Osteocyte (in vitro differentiated cells): ENCODE data around the gene WBP1L. TPM values are rescaled to one million over a fixed set of nuclear protein-coding genes. Genes with fewer than 3 reads are reported as not detected.

Experiments
- DNase-seq: peaks from one replicate; pipeline ENCODE4 v3.0.0; 2021; ENCODE audit warnings: mixed read lengths; ENCODE audit not compliant: unreplicated experiment; ENCODE audit errors: extremely low spot score
- H3K27ac Mint-ChIP-seq: one replicate; pipeline ENCODE4 v1.8.0; 2021; ENCODE audit warnings: mild to moderate bottlenecking, mixed read lengths; ENCODE audit not compliant: unreplicated experiment
- H3K27me3 Mint-ChIP-seq: one replicate; pipeline ENCODE4 v1.8.0; 2021; ENCODE audit warnings: mixed read lengths; ENCODE audit not compliant: unreplicated experiment
- H3K36me3 Mint-ChIP-seq: one replicate; pipeline ENCODE4 v1.8.0; 2021; ENCODE audit warnings: mixed read lengths; ENCODE audit not compliant: unreplicated experiment
- H3K4me1 Mint-ChIP-seq: one replicate; pipeline ENCODE4 v1.8.0; 2021; ENCODE audit warnings: mixed read lengths; ENCODE audit not compliant: unreplicated experiment
- H3K4me3 Mint-ChIP-seq: one replicate; pipeline ENCODE4 v1.8.0; 2021; ENCODE audit warnings: mild to moderate bottlenecking, moderate library complexity, mixed read lengths; ENCODE audit not compliant: unreplicated experiment
- H3K9me3 Mint-ChIP-seq: one replicate; pipeline ENCODE4 v1.8.0; 2021; ENCODE audit warnings: mixed read lengths; ENCODE audit not compliant: unreplicated experiment
- total RNA-seq: library from RNA; stranded (reverse); gene quantifications from 2 replicates; pipeline ENCODE4 v1.2.1, GENCODE V29; 2021
- TF ChIP-seq, protein P1 (sequence below): fragments of 200-600 bp; sonication (generic); IDR thresholded peaks from 2 replicates; pipeline ENCODE4 v1.5.0; 2021; ENCODE audit warnings: antibody characterized with exemption, mild to moderate bottlenecking, moderate library complexity

Gene WBP1L
- total RNA-seq, 1 donor from 2014 or later = 66.7 TPM

GRCh38 chr10:102720775-102721301 lies 22.9 kb upstream of the WBP1L start:
- H3K4me3 Mint-ChIP-seq = no peak overlapping the region
- no peak overlapping the region for H3K27ac Mint-ChIP-seq
- no peaks in the 10 kb centered on the region for H3K36me3 Mint-ChIP-seq
- H3K4me1 Mint-ChIP-seq = peaks cover 16% of the 10 kb centered on the region
- TF ChIP-seq, protein P1, sequence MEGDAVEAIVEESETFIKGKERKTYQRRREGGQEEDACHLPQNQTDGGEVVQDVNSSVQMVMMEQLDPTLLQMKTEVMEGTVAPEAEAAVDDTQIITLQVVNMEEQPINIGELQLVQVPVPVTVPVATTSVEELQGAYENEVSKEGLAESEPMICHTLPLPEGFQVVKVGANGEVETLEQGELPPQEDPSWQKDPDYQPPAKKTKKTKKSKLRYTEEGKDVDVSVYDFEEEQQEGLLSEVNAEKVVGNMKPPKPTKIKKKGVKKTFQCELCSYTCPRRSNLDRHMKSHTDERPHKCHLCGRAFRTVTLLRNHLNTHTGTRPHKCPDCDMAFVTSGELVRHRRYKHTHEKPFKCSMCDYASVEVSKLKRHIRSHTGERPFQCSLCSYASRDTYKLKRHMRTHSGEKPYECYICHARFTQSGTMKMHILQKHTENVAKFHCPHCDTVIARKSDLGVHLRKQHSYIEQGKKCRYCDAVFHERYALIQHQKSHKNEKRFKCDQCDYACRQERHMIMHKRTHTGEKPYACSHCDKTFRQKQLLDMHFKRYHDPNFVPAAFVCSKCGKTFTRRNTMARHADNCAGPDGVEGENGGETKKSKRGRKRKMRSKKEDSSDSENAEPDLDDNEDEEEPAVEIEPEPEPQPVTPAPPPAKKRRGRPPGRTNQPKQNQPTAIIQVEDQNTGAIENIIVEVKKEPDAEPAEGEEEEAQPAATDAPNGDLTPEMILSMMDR = no peak
- no peaks in the 10 kb centered on the region for H3K9me3 Mint-ChIP-seq
- DNase-seq = no peak
- no peaks in the 10 kb centered on the region for H3K27me3 Mint-ChIP-seq

DNA sequence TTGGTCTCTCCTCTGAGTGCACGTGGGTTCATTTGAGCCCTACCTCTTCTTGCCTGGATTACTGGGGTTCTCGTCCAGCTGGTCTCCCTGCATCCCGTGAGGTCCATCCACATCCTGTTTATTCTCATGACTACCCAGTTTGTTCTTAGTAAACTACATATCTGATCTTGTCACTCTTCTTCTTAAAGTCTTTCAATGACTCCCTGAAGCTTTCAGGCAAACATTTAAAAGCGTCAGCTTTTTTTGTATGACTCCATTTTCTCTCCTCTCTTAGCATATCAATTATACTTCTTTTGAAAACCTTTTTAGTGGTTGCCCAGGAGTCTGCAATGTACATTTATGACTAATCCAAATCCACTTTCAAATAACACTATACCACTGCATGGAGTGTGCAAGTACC lies 21.8 kb upstream of the WBP1L start:
- no peak for DNase-seq
- no peaks in the 10 kb centered on the region for H3K36me3 Mint-ChIP-seq
- no peak overlapping the region for H3K27ac Mint-ChIP-seq
- no peak overlapping the region for H3K4me3 Mint-ChIP-seq
- H3K9me3 Mint-ChIP-seq = no peaks in the 10 kb centered on the region
- peaks cover 11% of the 10 kb centered on the region for H3K4me1 Mint-ChIP-seq
- TF ChIP-seq, protein P1 = no peak
- H3K27me3 Mint-ChIP-seq = no peaks in the 10 kb centered on the region

DNA sequence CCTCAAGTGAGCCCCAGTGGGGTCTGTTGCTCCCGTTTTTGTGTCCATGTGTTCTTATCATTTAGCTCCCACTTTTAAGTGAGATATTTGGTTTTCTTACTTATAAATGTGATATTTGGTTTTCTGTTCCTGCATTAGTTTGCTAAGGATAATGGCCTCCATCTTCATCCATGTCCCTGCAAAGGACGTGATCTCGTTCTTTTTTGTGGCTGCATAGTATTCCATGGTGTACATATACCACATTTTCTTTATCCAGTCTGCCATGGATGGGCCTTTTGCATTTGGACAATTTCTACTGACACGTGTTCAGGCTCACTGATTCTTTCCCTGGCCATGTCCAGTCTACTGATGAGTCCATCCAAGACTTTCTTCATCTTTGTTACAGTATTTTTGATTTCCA lies 19.8 kb upstream of the WBP1L start:
- H3K9me3 Mint-ChIP-seq = no peaks in the 10 kb centered on the region
- TF ChIP-seq, protein P1 = no peak
- H3K36me3 Mint-ChIP-seq = peaks cover 3% of the 10 kb centered on the region
- no peak overlapping the region for H3K4me3 Mint-ChIP-seq
- H3K4me1 Mint-ChIP-seq = peaks cover 3% of the 10 kb centered on the region
- H3K27ac Mint-ChIP-seq = no peak overlapping the region
- H3K27me3 Mint-ChIP-seq = no peaks in the 10 kb centered on the region
- DNase-seq = no peak

DNA sequence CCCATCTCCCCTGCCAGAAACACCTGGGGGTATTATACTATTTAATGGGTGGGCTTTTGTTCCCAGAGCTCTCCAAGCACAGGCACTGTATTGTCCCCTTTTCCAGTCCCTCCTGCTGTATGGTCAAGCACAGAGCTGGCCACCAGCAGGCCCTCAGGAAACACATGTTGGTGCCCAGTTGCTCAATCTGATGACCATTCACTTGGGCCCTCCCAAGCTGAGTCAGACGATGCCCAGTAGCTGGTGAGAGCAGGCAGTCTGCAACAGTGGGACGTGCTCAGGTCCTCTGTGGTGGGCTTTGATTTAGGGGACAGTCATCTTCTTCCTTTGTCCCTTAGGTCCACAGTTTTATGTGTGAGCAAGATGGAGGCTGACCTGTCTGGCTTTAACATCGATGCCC lies 17.5 kb upstream of the WBP1L start:
- peaks cover 3% of the 10 kb centered on the region for H3K36me3 Mint-ChIP-seq
- no peak overlapping the region for H3K27ac Mint-ChIP-seq
- no peak for DNase-seq

DNA sequence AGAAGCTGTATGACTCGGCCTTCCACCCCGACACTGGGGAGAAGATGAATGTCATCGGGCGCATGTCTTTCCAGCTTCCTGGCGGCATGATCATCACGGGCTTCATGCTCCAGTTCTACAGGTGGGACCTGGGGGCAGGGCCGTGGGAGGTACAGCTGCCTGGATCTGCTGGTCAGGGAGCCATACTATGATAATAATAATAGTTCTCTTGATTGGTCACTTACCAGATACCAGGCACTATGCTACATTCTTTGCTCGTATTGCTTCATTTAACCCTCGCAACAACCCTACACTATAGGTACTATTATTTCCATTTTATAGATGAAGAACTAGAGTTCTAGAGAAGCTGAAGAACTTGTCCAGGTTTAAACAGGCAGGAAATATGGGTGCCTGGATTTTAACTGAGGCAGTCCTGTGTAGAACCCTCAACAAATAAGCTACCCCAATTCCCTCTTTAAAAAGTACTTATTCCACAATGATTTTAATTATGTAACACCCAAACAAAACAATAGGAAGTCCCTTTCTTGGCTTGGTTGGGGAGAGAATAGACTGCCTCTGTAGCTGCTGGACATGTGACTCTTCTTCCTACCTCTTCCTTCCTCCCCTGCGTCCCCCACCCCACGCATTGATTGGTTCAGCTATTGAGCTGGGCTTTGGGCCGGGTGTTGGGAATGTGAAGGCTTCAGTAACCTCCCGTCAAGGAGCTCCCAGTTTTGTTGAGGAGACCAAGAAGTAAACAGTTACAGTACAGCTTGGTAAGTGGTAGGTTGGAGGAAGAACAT lies 16.5 kb upstream of the WBP1L start:
- H3K36me3 Mint-ChIP-seq = peaks cover 3% of the 10 kb centered on the region
- no peak for DNase-seq
- TF ChIP-seq, protein P1 = no peak
- H3K27ac Mint-ChIP-seq = no peak overlapping the region
- H3K9me3 Mint-ChIP-seq = no peaks in the 10 kb centered on the region
- peaks cover 2% of the 10 kb centered on the region for H3K4me1 Mint-ChIP-seq
- H3K27me3 Mint-ChIP-seq = no peaks in the 10 kb centered on the region
- no peak overlapping the region for H3K4me3 Mint-ChIP-seq

More for the DNA sequence above, 17.5 kb upstream of the WBP1L start:
- H3K27me3 Mint-ChIP-seq = no peaks in the 10 kb centered on the region
- no peak overlapping the region for H3K4me3 Mint-ChIP-seq
- TF ChIP-seq, protein P1 = no peak
- H3K9me3 Mint-ChIP-seq = no peaks in the 10 kb centered on the region
- H3K4me1 Mint-ChIP-seq = peaks cover 2% of the 10 kb centered on the region
